ENCODE data around the gene CARNS1. TPM values are rescaled to one million over a fixed set of nuclear protein-coding genes. Genes with fewer than 3 reads are reported as not detected.

CARNS1 gene
- total and polyA plus RNA-seq, 7 donors: 2.1 to 27.5 (median 7.0) TPM

DNA sequence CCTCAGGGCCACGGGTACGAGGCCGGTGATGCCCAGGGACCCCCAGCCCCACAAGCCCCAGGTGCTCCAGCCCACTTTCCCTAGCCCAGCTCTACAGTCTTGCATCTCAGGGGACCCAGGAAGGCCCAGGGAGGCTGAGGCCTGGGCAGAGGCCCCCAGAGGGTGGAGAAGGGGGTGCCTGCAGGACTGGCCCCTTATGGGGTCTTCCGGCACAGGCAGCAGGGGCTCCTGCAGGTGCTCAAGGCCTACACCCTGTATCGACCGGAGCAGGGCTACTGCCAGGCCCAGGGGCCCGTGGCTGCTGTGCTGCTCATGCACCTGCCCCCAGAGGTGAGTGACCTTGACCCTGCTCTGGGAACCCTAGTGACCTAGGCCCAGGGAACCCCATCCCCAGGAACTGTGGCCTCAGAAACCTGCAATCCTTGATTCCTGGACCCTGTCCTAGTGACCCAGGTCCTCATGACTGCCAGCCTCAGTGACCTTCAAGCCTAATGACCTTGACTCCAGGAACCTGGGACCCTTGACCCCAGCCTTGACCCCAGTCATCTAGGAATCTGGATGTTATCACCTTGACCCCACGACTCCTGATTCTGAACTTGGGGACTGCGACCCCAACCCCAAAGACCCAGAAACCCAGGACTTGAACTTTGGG lies 9.7 kb upstream of the CARNS1 start:
- no peak for ATAC-seq
- H3K27me3 ChIP-seq (ENCODE audit: insufficient read depth in 3 of 3, low read length in 2 of 3): peaks cover 0 to 30% (median 9%) of the 10 kb centered on the region in 3 donors
- no peak for TF ChIP-seq CTCF (IDR thresholded peaks at IDR 0.05)

GRCh38 chr11:67406420-67406968 lies 9.0 kb upstream of the CARNS1 start:
- intact Hi-C loops (cut with DNase I): no loop called here
- DNase-seq: no peak
- WGBS, 3 donors: 81 to 85% (median 85%) methylated on average over 14 to 18 of the region's 18 CpGs

More for the DNA sequence above, 9.7 kb upstream of the CARNS1 start:
- peaks cover 5% of the 10 kb centered on the region for H3K4me1 ChIP-seq
- H3K36me3 ChIP-seq (ENCODE audit: insufficient read depth in 1 of 2, low read depth in 1 of 2): no peaks in the 10 kb centered on the region
- H3K27ac ChIP-seq: no peak overlapping the region
- 89 to 93% (median 89%) methylated on average over 9 of the region's 9 CpGs for WGBS, 3 donors
- DNase-seq: no peak
- H3K9me3 ChIP-seq: no peaks in the 10 kb centered on the region
- H3K4me3 ChIP-seq: no peak overlapping the region
- intact Hi-C loops (cut with DNase I): no loop called here

GRCh38 chr11:67406969-67407687 lies 8.3 kb upstream of the CARNS1 start:
- H3K4me3 ChIP-seq: no peak overlapping the region
- no peak overlapping the region for H3K27ac ChIP-seq
- no peaks in the 10 kb centered on the region for H3K36me3 ChIP-seq (ENCODE audit: insufficient read depth in 1 of 2, low read depth in 1 of 2)
- intact Hi-C loops (cut with DNase I): no loop called here
- no peak for TF ChIP-seq CTCF (IDR thresholded peaks at IDR 0.05)
- DNase-seq: no peak
- no peak for ATAC-seq
- H3K9me3 ChIP-seq: no peaks in the 10 kb centered on the region
- peaks cover 2% of the 10 kb centered on the region for H3K4me1 ChIP-seq
- H3K27me3 ChIP-seq (ENCODE audit: insufficient read depth in 3 of 3, low read length in 2 of 3): peaks cover 0 to 32% (median 9%) of the 10 kb centered on the region in 3 donors
- 37 to 61% (median 38%) methylated on average over 12 of the region's 12 CpGs for WGBS, 3 donors

More at GRCh38 chr11:67406420-67406968, 9.0 kb upstream of the CARNS1 start:
- H3K36me3 ChIP-seq (ENCODE audit: insufficient read depth in 1 of 2, low read depth in 1 of 2): no peaks in the 10 kb centered on the region
- TF ChIP-seq CTCF (IDR thresholded peaks at IDR 0.05): no peak
- H3K27ac ChIP-seq: no peak overlapping the region
- no peaks in the 10 kb centered on the region for H3K9me3 ChIP-seq
- H3K4me3 ChIP-seq: no peak overlapping the region
- peaks cover 0 to 32% (median 9%) of the 10 kb centered on the region in 3 donors for H3K27me3 ChIP-seq (ENCODE audit: insufficient read depth in 3 of 3, low read length in 2 of 3)
- no peak for ATAC-seq
- H3K4me1 ChIP-seq: peaks cover 5% of the 10 kb centered on the region

DNA sequence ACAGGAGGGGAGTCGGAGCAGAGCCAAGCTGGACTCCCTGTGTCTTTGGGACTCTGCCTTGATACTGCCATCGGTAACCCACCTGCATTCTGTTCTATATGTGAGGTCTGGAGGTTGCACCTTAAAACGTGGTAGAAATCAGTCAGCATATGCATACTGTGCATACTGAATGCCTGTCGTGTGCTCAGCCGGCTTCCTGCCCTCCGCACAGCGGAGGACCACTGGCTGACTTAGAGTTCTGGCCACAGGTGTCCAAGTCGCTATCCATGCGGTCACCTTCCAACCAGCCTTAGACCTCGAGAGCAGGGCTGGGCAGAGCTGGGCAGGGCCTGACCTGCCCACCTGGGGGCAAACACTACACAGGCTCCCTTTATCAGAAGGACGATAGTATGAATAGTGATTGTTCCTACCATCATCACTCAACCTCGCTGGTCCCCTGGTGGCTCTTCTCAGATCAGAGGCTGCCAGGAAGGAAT lies 7.8 kb upstream of the CARNS1 start:
- Histone ChIP-seq H3K27ac (no peak overlapping the region), H3K4me1 (no peaks in the 10 kb centered on the region), H3K4me3 (no peak overlapping the region), H3K9me3 (no peaks in the 10 kb centered on the region), H3K36me3 (ENCODE audit: insufficient read depth in 1 of 2, low read depth in 1 of 2) (no peaks in the 10 kb centered on the region), H3K27me3 (ENCODE audit: insufficient read depth in 3 of 3, low read length in 2 of 3) (peaks cover 0 to 32% (median 9%) of the 10 kb centered on the region in 3 donors)
- intact Hi-C loops (cut with DNase I): no loop called here
- no peak for DNase-seq
- TF ChIP-seq CTCF (IDR thresholded peaks at IDR 0.05): no peak
- no peak for ATAC-seq
- WGBS, 3 donors: 53 to 71% (median 61%) methylated on average over 12 of the region's 12 CpGs
